ENCODE results near the gene ANXA10.
"Not testable (repeated sequence)": the region's sequence is repeated elsewhere in the genome, so short reads cannot be mapped to it uniquely, and the experiment has no call there.

DNA sequence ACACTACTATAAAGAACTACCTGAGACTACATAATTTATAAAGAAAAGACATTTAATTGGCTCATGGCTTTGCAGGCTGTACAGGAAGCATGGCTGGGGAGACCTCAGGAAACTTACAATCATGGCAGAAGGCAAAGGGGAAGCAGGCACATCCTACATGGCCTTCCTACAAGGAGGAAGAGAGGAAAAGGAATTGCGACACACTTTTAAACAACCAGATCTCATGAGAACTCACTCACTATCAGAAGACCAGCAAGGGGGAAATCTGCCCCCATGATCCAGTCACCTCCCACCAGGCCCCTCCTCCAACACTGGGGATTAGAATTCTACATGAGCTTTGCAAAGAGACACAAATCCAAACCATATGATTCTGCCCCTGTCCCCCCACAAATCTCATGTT lies 43.5 kb downstream of the ANXA10 start:
- TF ChIP-seq CTCF (conservative IDR thresholded peaks at IDR 0.05; ENCODE audit: low read length); EZH2phosphoT487 (IDR thresholded peaks at IDR 0.05; ENCODE audit: borderline replicate concordance): not testable (repeated sequence)

Measured in Loucy (cell line).